Gastrocnemius medialis (tissue), 4 donors: ENCODE measurements around the gene ATXN1. TPM values are rescaled to one million over a fixed set of nuclear protein-coding genes. Genes with fewer than 3 reads are reported as not detected.
A peak's percentile ranks its signal among the peaks of the same experiment; 100 is the strongest.
"Not testable (repeated sequence)": the region's sequence is repeated elsewhere in the genome, so short reads cannot be mapped to it uniquely, and the experiment has no call there.

Experiments
- ATAC-seq, 2 donors: fragments of 150-250 bp; one replicate each; pipeline ENCODE4 v1.9.1; 2016
- DNase-seq, 2 donors: peaks; one replicate each; pipeline ENCODE4 v3.0.0-alpha.2; 2019
- H3K27ac ChIP-seq, 4 donors: fragments of 200-600 bp; sonication (generic); 1 replicate in 1 of 4; 2 replicates in 3 of 4; pipeline ENCODE4 v1.5.1; 2016 to 2018; ENCODE audit warnings: mild to moderate bottlenecking in 2 of 4, moderate library complexity in 1 of 4
- H3K27me3 ChIP-seq, 3 donors: fragments of 200-600 bp; sonication (generic) in 2 of 3; 1 replicate in 1 of 3; 2 replicates in 2 of 3; pipeline versions ENCODE4 v1.5.1 to v1.6.0; 2016 to 2019; ENCODE audit warnings: mild to moderate bottlenecking in 1 of 3, moderate library complexity in 1 of 3
- H3K36me3 ChIP-seq, 2 donors: fragments of 200-600 bp; sonication (generic) in 1 of 2; one replicate each; pipeline ENCODE4 v1.5.1; 2017 to 2018
- H3K4me1 ChIP-seq, 2 donors: fragments of 200-600 bp; sonication (generic) in 1 of 2; one replicate each; pipeline ENCODE4 v1.5.1; 2016 to 2017; ENCODE audit warnings: mild to moderate bottlenecking in 2 of 2
- H3K4me3 ChIP-seq, 4 donors: fragments of 200-600 bp; sonication (generic) in 3 of 4; 1 replicate in 1 of 4; 2 replicates in 3 of 4; pipeline ENCODE4 v1.5.1; 2016 to 2019; ENCODE audit warnings: mild to moderate bottlenecking in 2 of 4
- H3K9me3 ChIP-seq, 3 donors: fragments of 200-600 bp; sonication (generic) in 2 of 3; 1 replicate in 1 of 3; 2 replicates in 2 of 3; pipeline ENCODE4 v1.5.1; 2016 to 2019
- POLR2A ChIP-seq, 2 donors: fragments of 450-650 bp; IDR thresholded peaks; one replicate each; pipeline ENCODE4 v1.6.1; 2017; ENCODE audit warnings: antibody characterized with exemption in 2 of 2, mild to moderate bottlenecking in 2 of 2, moderate library complexity in 2 of 2
- in situ Hi-C, 4 donors: fragments of 200-750 bp; cut with MboI; loops; one replicate each; pipeline versions ENCODE4 v1.15.0 to v1.8.0; 2017; ENCODE audit warnings: low sequenced_read_pairs in 4 of 4
- intact Hi-C: fragments of 100-400 bp; cut with DNase I; formaldehyde crosslinking; loops from one replicate; pipeline ENCODE4 v1.15.1; 2023; ENCODE audit warnings: low total_unique reads
- total RNA-seq, 4 donors: library from RNA; depleted of rRNA; stranded (reverse); fragments of >200 nt; gene quantifications; one replicate each; pipeline versions ENCODE4 v1.1.0 to v1.2.3, GENCODE V29; 2016
- TF ChIP-seq, protein P1 (sequence below), 5 experiments: fragments of 450-650 bp in 3 of 5; fragments of 200-600 bp in 2 of 5; sonication (generic) in 2 of 5; IDR thresholded peaks in 4 of 5; conservative IDR thresholded peaks in 1 of 5; 1 replicate in 4 of 5; 2 replicates in 1 of 5; pipeline ENCODE4 v1.5.1; 2016 to 2019; ENCODE audit warnings: antibody characterized with exemption in 5 of 5, mild to moderate bottlenecking in 3 of 5, moderate library complexity in 3 of 5

Gene ATXN1
- total RNA-seq, 4 donors from 2014 or later, result 21.8 to 42.9 (median 33.1) TPM

DNA sequence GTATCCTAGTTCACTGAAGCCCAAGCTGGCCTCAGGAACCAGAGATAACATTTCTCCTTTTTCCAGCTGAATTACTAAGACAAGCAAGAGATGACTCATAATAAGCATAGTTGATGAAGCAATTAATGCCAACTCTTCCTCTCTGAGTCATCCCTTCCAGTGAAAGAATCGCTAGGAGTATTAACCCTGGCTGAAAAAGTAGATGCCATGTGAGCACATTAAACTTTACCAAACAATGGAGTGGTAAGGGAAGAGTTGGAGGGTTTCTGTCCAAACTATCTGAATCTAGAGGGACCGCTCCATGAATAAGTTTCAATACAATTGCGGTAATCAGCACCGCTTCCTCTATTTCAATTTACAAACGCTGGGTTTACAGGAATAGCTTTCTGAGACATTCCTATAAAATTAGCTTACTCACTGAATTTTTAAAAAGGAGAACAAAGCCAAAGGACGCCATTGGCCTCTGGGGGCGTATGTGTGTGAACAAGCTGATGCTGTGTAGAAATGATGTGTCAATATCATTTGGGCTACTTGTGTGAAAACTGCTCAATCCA is 48.3 kb downstream of the ATXN1 start:
- Histone ChIP-seq H3K9me3 (no peaks in the 10 kb centered on the region), H3K4me1 (peaks cover 13 to 26% of the 10 kb centered on the region in 2 donors), H3K27ac (peak overlapping the region; percentile 56 to 80 (median 63)), H3K27me3 (no peaks in the 10 kb centered on the region), H3K36me3 (no peaks in the 10 kb centered on the region), H3K4me3 (peak overlapping the region in 2 of 4 donors; percentile 15 to 19)
- intact Hi-C loops (loop anchor here (2.0 kb wide), 1 partner anchor 48 kb away; the partner anchor contains the start of gene ATXN1), in situ Hi-C loops (no loop called here)
- DNase-seq (peak in 1 of 2 donors; percentile 27), ATAC-seq (peak; percentile 98)
- no peak for TF ChIP-seq POLR2A (IDR thresholded peaks at IDR 0.05)
- TF ChIP-seq, protein P1, sequence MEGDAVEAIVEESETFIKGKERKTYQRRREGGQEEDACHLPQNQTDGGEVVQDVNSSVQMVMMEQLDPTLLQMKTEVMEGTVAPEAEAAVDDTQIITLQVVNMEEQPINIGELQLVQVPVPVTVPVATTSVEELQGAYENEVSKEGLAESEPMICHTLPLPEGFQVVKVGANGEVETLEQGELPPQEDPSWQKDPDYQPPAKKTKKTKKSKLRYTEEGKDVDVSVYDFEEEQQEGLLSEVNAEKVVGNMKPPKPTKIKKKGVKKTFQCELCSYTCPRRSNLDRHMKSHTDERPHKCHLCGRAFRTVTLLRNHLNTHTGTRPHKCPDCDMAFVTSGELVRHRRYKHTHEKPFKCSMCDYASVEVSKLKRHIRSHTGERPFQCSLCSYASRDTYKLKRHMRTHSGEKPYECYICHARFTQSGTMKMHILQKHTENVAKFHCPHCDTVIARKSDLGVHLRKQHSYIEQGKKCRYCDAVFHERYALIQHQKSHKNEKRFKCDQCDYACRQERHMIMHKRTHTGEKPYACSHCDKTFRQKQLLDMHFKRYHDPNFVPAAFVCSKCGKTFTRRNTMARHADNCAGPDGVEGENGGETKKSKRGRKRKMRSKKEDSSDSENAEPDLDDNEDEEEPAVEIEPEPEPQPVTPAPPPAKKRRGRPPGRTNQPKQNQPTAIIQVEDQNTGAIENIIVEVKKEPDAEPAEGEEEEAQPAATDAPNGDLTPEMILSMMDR (IDR thresholded peaks at IDR 0.05 in 4 of 5, conservative IDR thresholded peaks at IDR 0.05 in 1 of 5), result no peak

DNA sequence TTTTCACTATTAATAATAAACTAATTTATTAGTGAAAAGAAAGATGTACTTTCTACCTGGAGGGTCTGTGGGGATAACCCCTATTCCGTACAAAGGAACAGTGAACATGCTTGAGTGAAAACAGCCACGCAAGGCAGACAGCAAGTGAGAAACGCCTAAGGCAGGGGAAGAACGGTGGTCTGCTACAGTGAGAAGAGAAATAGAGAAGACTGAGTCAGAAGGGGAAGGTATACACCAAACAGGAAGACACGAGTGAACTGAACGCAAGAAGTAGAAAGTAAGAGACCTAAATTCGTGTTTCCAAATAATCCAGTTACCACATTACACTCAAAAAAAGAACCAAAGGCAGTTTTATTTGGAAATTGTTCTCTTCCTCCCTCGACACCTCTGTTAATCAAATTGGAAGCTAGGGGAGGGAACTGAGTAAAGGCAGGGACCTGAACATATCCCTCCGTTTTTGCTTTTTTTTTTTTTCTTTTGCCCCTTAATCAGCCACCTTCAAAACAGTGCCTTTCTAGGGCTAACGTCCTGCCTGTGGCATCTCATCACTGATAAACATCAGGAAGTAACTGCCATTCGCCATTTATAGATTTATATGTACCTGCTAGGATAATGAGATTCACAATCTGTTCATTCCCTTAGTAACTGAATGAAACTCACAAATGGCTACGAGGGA is 48.9 kb downstream of the ATXN1 start:
- in situ Hi-C loops, result no loop called here
- peaks cover 15 to 27% of the 10 kb centered on the region in 2 donors for H3K4me1 ChIP-seq
- peak overlapping the region in 3 of 4 donors; percentile 15 to 19 (median 16) for H3K4me3 ChIP-seq
- TF ChIP-seq, protein P1 (IDR thresholded peaks at IDR 0.05 in 4 of 5, conservative IDR thresholded peaks at IDR 0.05 in 1 of 5), result no peak
- no peak for TF ChIP-seq POLR2A (IDR thresholded peaks at IDR 0.05)
- peak overlapping the region; percentile 56 to 80 (median 63) for H3K27ac ChIP-seq
- ATAC-seq, result peak in 1 of 2 donors; percentile 17
- H3K27me3 ChIP-seq, result no peaks in the 10 kb centered on the region
- intact Hi-C loops, result loop anchor here (2.0 kb wide), 1 partner anchor 48 kb away; the partner anchor contains the start of gene ATXN1
- H3K9me3 ChIP-seq, result no peaks in the 10 kb centered on the region
- H3K36me3 ChIP-seq, result no peaks in the 10 kb centered on the region
- no peak for DNase-seq

DNA sequence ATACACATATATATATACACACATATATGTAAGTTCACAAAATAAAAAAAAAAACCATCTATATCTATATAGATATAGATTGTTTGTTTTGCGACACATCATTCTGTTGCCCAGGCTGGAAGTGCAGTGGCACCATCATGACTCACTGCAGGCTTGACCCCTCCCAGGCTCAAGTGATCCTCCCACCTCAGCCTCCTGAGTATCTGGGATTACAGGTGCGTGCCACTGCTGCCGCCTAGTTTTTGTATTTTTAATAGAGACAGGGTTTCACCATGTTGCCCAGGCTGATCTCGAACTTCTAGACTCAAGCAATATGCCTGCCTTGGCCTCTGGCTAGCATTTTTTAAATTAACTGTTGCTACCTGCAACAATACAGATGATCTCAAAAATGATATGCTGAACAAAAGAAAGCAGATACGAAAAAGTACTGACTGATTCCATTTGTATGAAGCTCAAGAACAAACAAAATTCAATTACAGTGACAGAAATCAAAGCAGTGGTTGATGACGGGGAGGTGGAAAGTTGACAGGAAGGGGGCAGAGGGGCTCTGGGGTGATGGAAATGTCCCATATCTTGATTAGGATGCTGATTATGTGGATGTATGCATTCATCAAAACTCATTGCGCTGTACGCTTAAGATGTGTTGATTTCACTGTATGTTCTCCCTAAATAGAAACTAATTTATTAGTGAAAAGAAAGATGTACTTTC is 49.6 kb downstream of the ATXN1 start:
- Histone ChIP-seq H3K4me1 (peaks cover 17 to 26% of the 10 kb centered on the region in 2 donors), H3K4me3 (no peak overlapping the region), H3K36me3 (no peaks in the 10 kb centered on the region), H3K27ac (peak overlapping the region in 1 of 4 donors; percentile 61), H3K9me3 (no peaks in the 10 kb centered on the region), H3K27me3 (no peaks in the 10 kb centered on the region)
- intact Hi-C loops, result loop anchor here (2.0 kb wide), 1 partner anchor 49 kb away; the partner anchor contains the start of gene ATXN1
- ATAC-seq, result no peak
- DNase-seq, result no peak
- no peak for TF ChIP-seq POLR2A (IDR thresholded peaks at IDR 0.05)
- in situ Hi-C loops, result no loop called here

DNA sequence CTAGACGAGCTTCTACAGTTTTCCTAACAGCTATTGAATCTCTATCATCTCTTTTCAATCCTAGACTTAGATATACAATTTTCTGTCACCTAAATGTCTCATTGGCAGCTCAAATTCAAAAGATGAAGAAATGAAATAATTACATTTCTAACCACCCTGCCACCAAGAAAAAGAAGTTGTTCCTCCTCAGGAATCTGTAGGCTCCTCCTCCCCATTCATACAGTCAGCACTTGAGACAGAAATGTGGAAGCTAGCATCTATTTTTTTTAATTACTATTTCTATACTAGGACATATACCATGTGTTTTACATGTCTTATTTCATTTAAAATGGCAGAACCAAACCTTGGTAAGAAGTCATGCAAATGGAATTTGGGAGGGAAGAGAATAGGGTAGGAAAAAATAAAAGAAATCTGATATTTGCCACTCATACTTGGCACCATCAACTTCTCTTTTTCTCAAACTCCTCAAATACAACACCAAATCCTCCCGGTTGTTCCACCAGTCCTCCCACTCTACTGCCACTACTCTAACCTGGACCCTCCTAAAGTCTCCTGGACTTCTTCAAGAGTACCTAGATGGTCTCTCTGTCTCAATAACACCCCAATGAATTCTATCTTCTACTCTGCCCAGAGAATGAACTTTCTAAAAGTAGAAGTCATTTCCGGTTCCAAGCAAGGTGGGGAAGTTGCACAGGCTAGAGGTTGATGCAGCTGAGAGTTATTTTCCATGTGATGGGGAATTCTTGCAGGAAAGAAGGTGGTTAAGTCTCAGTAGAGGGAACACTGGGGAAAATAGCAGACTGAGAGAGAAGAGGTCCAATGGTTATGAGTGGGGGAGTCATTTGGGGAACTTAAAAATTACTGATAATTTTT is 54.1 kb downstream of the ATXN1 start:
- no peak for DNase-seq
- H3K4me1 ChIP-seq, result peaks cover 30 to 35% of the 10 kb centered on the region in 2 donors
- no peaks in the 10 kb centered on the region for H3K27me3 ChIP-seq
- no peak for TF ChIP-seq POLR2A (IDR thresholded peaks at IDR 0.05)
- TF ChIP-seq, protein P1 (IDR thresholded peaks at IDR 0.05 in 4 of 5, conservative IDR thresholded peaks at IDR 0.05 in 1 of 5), result no peak
- ATAC-seq, result no peak
- no peak overlapping the region for H3K27ac ChIP-seq
- H3K36me3 ChIP-seq, result no peaks in the 10 kb centered on the region
- H3K9me3 ChIP-seq, result no peaks in the 10 kb centered on the region
- H3K4me3 ChIP-seq, result no peak overlapping the region
- intact Hi-C loops, result loop anchor here (1.0 kb wide), 1 partner anchor 12 kb away; no protein-coding TSS in a partner anchor
- in situ Hi-C loops, result no loop called here

DNA sequence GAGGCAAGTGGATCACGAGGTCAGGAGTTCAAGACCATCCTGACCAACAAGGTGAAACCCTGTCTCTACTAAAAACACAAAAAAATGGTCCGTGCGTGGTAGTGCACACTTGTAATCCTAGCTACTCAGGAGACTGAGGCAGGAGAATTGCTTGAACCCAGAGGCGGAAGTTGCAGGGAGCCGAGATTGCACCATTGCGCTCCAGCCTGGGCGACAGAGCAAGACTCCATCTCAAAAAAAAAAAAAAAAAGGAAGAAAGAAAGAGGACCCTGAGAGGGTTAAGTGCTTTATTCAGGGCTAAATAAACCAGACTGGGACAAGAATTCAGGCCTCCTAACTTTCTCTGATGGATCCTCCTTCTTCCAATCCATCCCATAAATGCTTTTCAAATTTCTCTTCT is 54.8 kb downstream of the ATXN1 start:
- DNase-seq, H3K27ac ChIP-seq, H3K9me3 ChIP-seq, H3K4me3 ChIP-seq, H3K36me3 ChIP-seq, in situ Hi-C loops, H3K27me3 ChIP-seq, ATAC-seq, intact Hi-C loops: not testable (repeated sequence)
- peaks cover 30 to 34% of the 10 kb centered on the region in 2 donors for H3K4me1 ChIP-seq
